Stimulated activated CD4-positive, alpha-beta T cell treated with anti-CD3 and anti-CD28 coated beads, Interleukin-4, amount 100 ng/mL, for 1 hour (primary cell): ENCODE measurements around the gene VILL.

Source experiments
- DNase-seq: peaks from one replicate; pipeline ENCODE4 v3.0.0-alpha.2; 2020

VILL gene

GRCh38 chr3:38002291-38002876, 11.8 kb downstream of the VILL start:
- DNase-seq, result no peak

- DNase-seq, result no peak
Measured at GRCh38 chr3:38002940-38003339, 12.4 kb downstream of the VILL start.

- peak; percentile 59 for DNase-seq
Measured at GRCh38 chr3:38003371-38003816, 12.8 kb downstream of the VILL start.

GRCh38 chr3:38003817-38004414, 13.3 kb downstream of the VILL start:
- no peak for DNase-seq

- DNase-seq, result peak; percentile 59
Measured at GRCh38 chr3:38004415-38005075, 14.0 kb downstream of the VILL start.

- DNase-seq, result peak; percentile 1
Measured at GRCh38 chr3:38005076-38006020, 14.8 kb downstream of the VILL start.

- peak; percentile 1 for DNase-seq
Measured at GRCh38 chr3:38006031-38006430, 15.4 kb downstream of the VILL start.

GRCh38 chr3:38006445-38006995, 15.9 kb downstream of the VILL start:
- DNase-seq, result peak; percentile 1

- no peak for DNase-seq
Measured at GRCh38 chr3:38007754-38008090, 17.1 kb downstream of the VILL start.

GRCh38 chr3:38008191-38008701, 17.7 kb downstream of the VILL start:
- DNase-seq, result no peak

GRCh38 chr3:38008971-38009580, 18.5 kb downstream of the VILL start:
- no peak for DNase-seq

GRCh38 chr3:38009807-38010591, 19.4 kb downstream of the VILL start:
- no peak for DNase-seq

GRCh38 chr3:38011111-38011510, 20.5 kb downstream of the VILL start:
- no peak for DNase-seq

GRCh38 chr3:38015485-38015884, 24.9 kb downstream of the VILL start:
- DNase-seq, result no peak

GRCh38 chr3:38015984-38016383, 25.4 kb downstream of the VILL start:
- no peak for DNase-seq

- no peak for DNase-seq
Measured at GRCh38 chr3:38016410-38016809, 25.8 kb downstream of the VILL start.

GRCh38 chr3:38016847-38017444, 26.4 kb downstream of the VILL start:
- DNase-seq, result no peak

GRCh38 chr3:38017445-38018295, 27.1 kb downstream of the VILL start:
- DNase-seq, result no peak

- DNase-seq, result no peak
Measured at GRCh38 chr3:38018296-38019266, 28.0 kb downstream of the VILL start.
